Retinal pigment epithelial cell (primary cell): ENCODE results near the gene SRRT.

Source experiments
- DNase-seq: peaks from one replicate; pipeline ENCODE4 v3.0.0-alpha.2; 2010; ENCODE audit warnings: low read depth
- H3K4me3 ChIP-seq: 2 replicates; pipeline ENCODE4 v1.5.1; 2011; ENCODE audit warnings: mild to moderate bottlenecking, low read length, control low read depth, moderate library complexity
- TF ChIP-seq, protein P1 (sequence below): conservative IDR thresholded peaks from 2 replicates; pipeline ENCODE4 v1.5.1; 2011; ENCODE audit warnings: low read depth, low read length, control low read depth, inconsistent platforms

The SRRT gene

DNA sequence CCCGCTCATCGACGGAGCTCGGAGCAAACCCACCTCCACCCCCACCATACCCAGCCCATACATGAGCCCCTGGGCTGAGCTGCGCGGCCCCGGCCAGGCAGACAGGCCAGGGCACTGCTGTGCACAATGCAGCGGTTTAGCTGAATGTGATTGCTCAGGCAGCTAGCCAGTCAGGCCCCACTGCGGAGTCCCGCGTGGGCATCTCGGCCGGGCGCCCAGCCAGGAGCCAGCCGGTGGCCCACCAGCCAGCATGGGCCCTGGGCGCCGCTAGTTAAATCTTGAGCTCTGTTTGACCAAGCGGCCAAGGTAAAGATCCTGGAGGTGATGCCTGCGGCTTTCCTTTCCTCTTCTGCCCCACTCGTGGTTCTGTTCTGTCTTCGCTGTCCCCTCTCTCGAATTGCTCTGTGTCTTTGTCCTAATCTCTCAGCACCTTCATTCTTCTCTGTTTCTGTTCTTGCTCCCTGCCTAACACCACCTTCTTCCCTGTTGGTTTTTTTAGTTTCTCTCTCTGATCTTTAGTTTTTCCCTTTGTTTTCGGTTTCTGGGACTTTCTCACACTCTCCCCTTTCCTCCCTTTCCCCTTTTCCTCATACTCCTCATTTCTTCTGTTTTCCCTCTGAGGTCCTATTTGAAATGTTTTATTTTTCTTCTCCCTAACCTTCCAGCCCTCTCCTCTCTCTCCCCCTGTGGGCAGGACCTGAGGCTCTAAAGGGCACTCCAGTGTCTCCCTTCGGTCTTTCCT, 8.1 kb downstream of the SRRT start:
- no peak overlapping the region for H3K4me3 ChIP-seq
- DNase-seq: no peak
- TF ChIP-seq, protein P1, sequence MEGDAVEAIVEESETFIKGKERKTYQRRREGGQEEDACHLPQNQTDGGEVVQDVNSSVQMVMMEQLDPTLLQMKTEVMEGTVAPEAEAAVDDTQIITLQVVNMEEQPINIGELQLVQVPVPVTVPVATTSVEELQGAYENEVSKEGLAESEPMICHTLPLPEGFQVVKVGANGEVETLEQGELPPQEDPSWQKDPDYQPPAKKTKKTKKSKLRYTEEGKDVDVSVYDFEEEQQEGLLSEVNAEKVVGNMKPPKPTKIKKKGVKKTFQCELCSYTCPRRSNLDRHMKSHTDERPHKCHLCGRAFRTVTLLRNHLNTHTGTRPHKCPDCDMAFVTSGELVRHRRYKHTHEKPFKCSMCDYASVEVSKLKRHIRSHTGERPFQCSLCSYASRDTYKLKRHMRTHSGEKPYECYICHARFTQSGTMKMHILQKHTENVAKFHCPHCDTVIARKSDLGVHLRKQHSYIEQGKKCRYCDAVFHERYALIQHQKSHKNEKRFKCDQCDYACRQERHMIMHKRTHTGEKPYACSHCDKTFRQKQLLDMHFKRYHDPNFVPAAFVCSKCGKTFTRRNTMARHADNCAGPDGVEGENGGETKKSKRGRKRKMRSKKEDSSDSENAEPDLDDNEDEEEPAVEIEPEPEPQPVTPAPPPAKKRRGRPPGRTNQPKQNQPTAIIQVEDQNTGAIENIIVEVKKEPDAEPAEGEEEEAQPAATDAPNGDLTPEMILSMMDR: no peak

DNA sequence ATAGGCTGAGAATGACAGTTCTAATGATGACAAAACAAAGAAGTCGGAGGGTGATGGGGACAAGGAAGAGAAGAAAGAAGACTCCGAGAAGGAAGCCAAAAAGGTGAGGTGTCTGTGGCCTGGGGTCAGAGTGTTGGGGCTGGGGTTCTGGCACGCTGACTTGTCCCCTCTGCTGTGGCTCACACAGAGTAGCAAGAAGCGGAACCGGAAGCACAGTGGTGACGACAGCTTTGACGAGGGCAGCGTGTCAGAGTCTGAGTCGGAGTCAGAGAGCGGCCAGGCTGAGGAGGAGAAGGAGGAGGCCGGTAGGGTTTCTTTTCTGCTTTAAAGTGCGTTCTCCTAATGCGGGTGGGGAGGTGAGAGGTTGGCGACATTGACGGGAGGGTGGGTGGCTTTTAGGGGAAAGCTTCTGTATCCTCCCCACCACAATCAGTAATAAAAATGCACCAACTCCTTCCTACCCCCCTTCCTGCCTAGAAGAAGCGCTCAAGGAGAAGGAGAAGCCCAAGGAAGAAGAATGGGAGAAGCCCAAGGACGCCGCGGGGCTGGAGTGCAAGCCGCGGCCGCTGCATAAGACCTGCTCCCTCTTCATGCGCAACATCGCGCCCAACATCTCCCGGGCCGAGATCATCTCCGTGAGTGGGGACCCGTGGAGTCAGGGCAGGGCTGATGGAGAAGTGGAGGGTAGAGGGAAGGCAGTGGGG, 10.0 kb downstream of the SRRT start:
- TF ChIP-seq, protein P1: no peak
- no peak overlapping the region for H3K4me3 ChIP-seq
- no peak for DNase-seq

DNA sequence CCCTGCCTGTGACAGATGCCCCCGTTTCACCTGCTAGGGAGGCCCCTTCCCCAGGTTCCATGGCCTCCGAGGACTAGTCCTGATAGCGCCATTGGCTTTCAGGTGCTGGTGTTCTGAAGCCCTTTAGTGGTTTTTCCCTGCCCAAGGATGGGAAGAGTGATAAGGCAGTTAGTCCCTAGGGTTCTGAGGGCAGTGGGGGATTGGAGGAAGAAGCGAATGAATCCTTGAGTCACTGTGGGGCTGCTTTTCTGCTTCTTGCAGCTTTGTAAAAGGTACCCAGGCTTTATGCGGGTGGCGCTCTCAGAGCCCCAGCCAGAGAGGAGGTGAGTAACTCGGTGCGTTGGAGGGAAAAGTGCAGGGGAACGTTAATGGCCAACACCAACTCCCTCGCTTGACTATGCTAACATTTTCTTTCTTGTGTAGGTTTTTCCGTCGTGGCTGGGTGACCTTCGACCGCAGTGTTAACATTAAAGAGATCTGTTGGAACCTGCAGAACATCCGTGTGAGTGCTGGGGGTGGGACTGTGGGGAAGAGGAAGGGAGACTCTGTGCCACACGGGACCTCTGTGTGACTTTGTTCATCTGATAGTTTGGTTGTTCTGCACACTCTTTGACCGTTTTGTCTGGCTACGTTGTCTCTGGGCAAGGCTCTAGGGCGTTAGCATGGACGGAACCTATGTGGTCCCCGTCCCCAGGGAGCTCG, 10.7 kb downstream of the SRRT start:
- no peak overlapping the region for H3K4me3 ChIP-seq
- TF ChIP-seq, protein P1: no peak
- no peak for DNase-seq

DNA sequence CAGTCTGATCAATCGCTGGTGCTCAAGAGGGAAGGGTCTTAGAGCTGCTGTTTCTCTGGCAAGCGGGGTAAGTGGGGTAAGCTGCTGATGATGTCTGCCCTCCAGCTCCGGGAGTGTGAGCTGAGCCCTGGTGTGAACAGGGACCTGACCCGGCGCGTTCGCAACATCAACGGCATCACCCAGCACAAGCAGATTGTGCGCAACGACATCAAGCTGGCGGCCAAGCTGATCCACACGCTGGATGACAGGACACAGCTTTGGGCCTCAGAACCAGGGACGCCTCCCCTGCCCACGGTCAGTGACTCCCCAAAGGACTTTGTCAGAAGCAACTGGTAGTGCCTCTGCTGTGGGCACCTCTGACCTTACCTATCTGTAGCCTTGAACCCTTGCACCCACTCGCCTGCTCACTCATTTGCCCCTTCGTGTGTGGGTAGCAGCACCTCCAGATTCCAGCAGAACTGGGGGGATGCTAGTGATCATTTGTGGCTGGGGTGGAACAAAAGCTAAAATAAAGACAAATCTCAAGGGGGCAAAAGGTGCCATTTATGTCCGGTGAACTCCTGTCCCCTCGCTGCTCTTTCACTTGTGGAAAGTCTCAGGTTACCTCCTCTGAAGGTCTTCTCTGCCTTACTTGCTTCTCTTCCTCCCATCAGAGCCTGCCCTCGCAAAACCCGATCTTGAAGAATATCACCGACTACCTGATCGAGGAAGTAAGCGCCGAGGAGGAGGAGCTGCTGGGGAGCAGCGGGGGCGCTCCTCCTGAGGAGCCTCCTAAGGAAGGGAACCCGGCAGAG, 11.4 kb downstream of the SRRT start:
- H3K4me3 ChIP-seq: no peak overlapping the region
- TF ChIP-seq, protein P1: no peak
- DNase-seq: no peak

DNA sequence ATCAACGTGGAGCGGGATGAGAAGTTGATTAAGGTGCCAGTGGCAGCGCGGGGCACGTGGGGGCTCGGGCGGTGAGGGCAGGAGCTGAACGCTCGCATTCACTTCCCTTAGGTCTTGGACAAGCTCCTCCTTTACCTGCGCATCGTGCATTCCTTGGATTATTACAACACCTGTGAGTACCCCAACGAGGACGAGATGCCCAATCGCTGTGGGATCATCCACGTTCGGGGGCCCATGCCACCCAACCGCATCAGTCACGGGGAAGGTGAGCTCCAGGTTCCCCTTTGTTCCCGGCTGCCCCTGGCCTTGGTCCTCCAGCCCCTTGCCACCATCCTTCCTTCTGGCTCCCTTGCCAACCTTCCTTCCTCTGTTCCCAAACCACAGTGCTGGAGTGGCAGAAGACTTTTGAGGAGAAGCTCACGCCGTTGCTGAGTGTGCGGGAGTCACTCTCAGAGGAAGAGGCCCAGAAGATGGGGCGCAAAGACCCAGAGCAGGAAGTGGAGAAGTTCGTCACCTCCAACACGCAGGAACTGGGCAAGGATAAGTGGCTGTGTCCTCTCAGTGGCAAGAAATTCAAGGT, 12.1 kb downstream of the SRRT start:
- TF ChIP-seq, protein P1: no peak
- H3K4me3 ChIP-seq: no peak overlapping the region

DNA sequence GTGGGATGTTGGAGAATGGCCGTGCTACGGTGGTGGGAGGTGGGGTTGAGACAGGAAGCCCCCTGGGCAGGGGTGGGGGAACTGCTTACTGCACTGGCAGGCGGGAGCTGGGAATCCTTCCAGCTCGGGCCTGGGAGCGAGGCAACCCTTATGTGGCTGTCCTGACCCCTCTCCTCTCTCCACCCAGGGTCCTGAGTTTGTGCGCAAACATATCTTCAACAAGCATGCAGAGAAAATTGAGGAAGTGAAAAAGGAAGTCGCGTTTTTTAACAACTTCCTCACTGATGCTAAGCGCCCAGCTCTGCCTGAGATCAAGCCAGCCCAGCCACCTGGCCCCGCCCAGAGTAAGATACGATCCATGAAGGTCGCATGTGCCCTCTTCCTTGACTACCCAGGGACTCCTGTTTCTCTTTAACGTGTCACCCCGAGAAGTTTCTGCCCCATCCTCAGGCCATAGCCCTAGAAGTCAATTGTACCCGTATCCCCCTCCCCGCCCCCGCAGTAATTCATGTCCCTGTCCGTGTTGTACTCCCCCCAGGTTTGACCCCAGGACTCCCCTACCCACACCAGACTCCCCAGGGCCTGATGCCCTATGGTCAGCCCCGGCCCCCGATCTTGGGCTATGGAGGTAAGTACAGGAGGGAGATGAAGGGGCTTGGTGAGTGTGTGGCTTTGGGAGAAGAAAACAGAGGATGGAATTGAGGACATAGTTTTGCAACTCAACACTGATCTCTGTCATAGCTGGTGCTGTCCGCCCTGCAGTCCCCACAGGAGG, 12.8 kb downstream of the SRRT start:
- DNase-seq: no peak
- TF ChIP-seq, protein P1: no peak
- no peak overlapping the region for H3K4me3 ChIP-seq

More for the DNA sequence above, 12.1 kb downstream of the SRRT start:
- DNase-seq: no peak
